Vagina (tissue), 2 donors: Measurements from ENCODE around the gene RELT.

Source experiments
- POLR2A ChIP-seq, 2 donors: fragments of 450-650 bp; IDR thresholded peaks; one replicate each; pipeline ENCODE4 v1.6.1; 2017; ENCODE audit warnings: antibody characterized with exemption in 2 of 2, mild to moderate bottlenecking in 2 of 2, moderate library complexity in 2 of 2
- TF ChIP-seq, protein P1 (sequence below), 3 experiments: fragments of 450-650 bp in 2 of 3; fragments of 200-600 bp in 1 of 3; sonication (generic) in 1 of 3; IDR thresholded peaks; one replicate each; pipeline ENCODE4 v1.5.1; 2017 to 2019; ENCODE audit warnings: antibody characterized with exemption in 3 of 3, mild to moderate bottlenecking in 2 of 3, moderate library complexity in 2 of 3

DNA sequence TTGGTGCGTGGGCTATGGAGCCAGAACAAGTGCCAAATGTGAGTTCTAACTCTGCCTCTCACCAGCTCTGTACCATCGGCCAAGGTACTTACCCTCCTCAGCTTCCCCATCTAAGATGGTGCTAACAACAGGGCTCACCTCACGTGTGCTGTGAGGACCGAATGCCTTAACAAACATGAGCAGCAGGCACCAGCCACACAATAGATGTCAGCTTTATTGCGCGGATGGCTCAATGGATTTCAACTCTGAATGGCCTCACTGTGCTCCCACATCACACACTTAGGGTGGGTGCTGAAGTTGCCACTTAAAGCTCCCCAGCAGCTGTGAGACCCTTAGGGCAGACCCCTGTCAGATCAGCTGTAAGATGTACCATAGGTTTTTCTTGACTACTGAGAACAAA, 24.1 kb downstream of the RELT start:
- TF ChIP-seq, protein P1, sequence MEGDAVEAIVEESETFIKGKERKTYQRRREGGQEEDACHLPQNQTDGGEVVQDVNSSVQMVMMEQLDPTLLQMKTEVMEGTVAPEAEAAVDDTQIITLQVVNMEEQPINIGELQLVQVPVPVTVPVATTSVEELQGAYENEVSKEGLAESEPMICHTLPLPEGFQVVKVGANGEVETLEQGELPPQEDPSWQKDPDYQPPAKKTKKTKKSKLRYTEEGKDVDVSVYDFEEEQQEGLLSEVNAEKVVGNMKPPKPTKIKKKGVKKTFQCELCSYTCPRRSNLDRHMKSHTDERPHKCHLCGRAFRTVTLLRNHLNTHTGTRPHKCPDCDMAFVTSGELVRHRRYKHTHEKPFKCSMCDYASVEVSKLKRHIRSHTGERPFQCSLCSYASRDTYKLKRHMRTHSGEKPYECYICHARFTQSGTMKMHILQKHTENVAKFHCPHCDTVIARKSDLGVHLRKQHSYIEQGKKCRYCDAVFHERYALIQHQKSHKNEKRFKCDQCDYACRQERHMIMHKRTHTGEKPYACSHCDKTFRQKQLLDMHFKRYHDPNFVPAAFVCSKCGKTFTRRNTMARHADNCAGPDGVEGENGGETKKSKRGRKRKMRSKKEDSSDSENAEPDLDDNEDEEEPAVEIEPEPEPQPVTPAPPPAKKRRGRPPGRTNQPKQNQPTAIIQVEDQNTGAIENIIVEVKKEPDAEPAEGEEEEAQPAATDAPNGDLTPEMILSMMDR (IDR thresholded peaks at IDR 0.05): no peak
- no peak for TF ChIP-seq POLR2A (IDR thresholded peaks at IDR 0.05)
